GM23338 (cell line): ENCODE data around the gene XYLT1. TPM values are rescaled to one million over a fixed set of nuclear protein-coding genes. Genes with fewer than 3 reads are reported as not detected.

Experiments used
- ATAC-seq: fragments of 200-7000 bp; cut with Tn5 transposase; 3 replicates; pipeline ENCODE4 v1.9.1; 2020
- DNase-seq: peaks from one replicate; pipeline ENCODE4 v3.0.0-alpha.2; 2015; ENCODE audit warnings: low spot score
- H2AFZ ChIP-seq: fragments of 200-600 bp; sonication (generic); 2 replicates; pipeline ENCODE4 v1.8.0; 2016; ENCODE audit warnings: antibody characterized with exemption, mild to moderate bottlenecking, moderate library complexity
- H3F3A ChIP-seq: fragments of 200-600 bp; sonication (generic); replicated peaks from 2 replicates; pipeline ENCODE4 v1.8.0; 2017; ENCODE audit warnings: antibody characterized with exemption, mixed run types, low read depth
- H3K27ac ChIP-seq: fragments of 200-600 bp; sonication (generic); 2 replicates; pipeline ENCODE4 v1.6.1; 2016; ENCODE audit warnings: low read depth
- H3K27me3 ChIP-seq: fragments of 200-600 bp; sonication (generic); 2 replicates; pipeline ENCODE4 v1.8.0; 2016; ENCODE audit warnings: mild to moderate bottlenecking, mixed run types, moderate library complexity; ENCODE audit not compliant: insufficient read depth
- H3K36me3 ChIP-seq: fragments of 200-600 bp; sonication (generic); 2 replicates; pipeline ENCODE4 v1.8.0; 2016; ENCODE audit warnings: mild to moderate bottlenecking; ENCODE audit not compliant: insufficient read depth
- H3K4me1 ChIP-seq: fragments of 200-600 bp; sonication (generic); 2 replicates; pipeline ENCODE4 v1.8.0; 2016; ENCODE audit warnings: mild to moderate bottlenecking, moderate library complexity; ENCODE audit not compliant: insufficient read depth
- H3K4me2 ChIP-seq: fragments of 200-600 bp; sonication (generic); 2 replicates; pipeline ENCODE4 v1.7.1; 2017; ENCODE audit warnings: mixed run types
- H3K4me3 ChIP-seq: fragments of 200-600 bp; sonication (generic); 2 replicates; pipeline ENCODE4 v1.6.1; 2016; ENCODE audit warnings: mixed run types
- H3K79me2 ChIP-seq: fragments of 200-600 bp; sonication (generic); replicated peaks from 2 replicates; pipeline ENCODE4 v1.8.0; 2017; ENCODE audit warnings: mild to moderate bottlenecking; ENCODE audit not compliant: insufficient read depth
- H3K9me2 ChIP-seq: fragments of 200-600 bp; sonication (generic); 2 replicates; pipeline ENCODE4 v1.8.0; 2017; ENCODE audit not compliant: insufficient read depth
- H4K20me1 ChIP-seq: fragments of 200-600 bp; sonication (generic); replicated peaks from 2 replicates; pipeline ENCODE4 v1.8.0; 2017; ENCODE audit warnings: mild to moderate bottlenecking; ENCODE audit not compliant: insufficient read depth
- H3K27ac Mint-ChIP-seq: 2 replicates; pipeline ENCODE4 v1.8.0; 2020; ENCODE audit warnings: inconsistent platforms, mild to moderate bottlenecking, moderate library complexity, mixed read lengths
- H3K27me3 Mint-ChIP-seq: 3 replicates; pipeline ENCODE4 v1.8.0; 2022; ENCODE audit warnings: low read depth, mild to moderate bottlenecking, moderate library complexity, mixed read lengths, inconsistent platforms; ENCODE audit not compliant: insufficient read depth, poor library complexity
- H3K36me3 Mint-ChIP-seq: 3 replicates; pipeline ENCODE4 v1.8.0; 2021; ENCODE audit warnings: low read depth, mild to moderate bottlenecking, inconsistent platforms, moderate library complexity, mixed read lengths
- H3K4me1 Mint-ChIP-seq: 3 replicates; pipeline ENCODE4 v1.8.0; 2020; ENCODE audit warnings: mild to moderate bottlenecking, inconsistent platforms, mixed read lengths
- H3K4me3 Mint-ChIP-seq: 3 replicates; pipeline ENCODE4 v1.8.0; 2021; ENCODE audit warnings: moderate library complexity, mild to moderate bottlenecking, inconsistent platforms, mixed read lengths
- H3K9me3 Mint-ChIP-seq: 3 replicates; pipeline ENCODE4 v1.8.0; 2020; ENCODE audit warnings: moderate library complexity, mild to moderate bottlenecking, inconsistent platforms, mixed read lengths
- CTCF ChIP-seq, 2 experiments: fragments of 200-600 bp in 1 of 2; sonication (generic) in 1 of 2; conservative IDR thresholded peaks; 2 replicates each; pipeline versions ENCODE4 v1.5.1 to v1.6.1; 2016 to 2017; ENCODE audit warnings: antibody characterized with exemption in 2 of 2, low read depth in 2 of 2, mild to moderate bottlenecking in 2 of 2, moderate library complexity in 1 of 2
- EZH2 ChIP-seq: fragments of 200-600 bp; sonication (generic); IDR thresholded peaks from one replicate; pipeline ENCODE4 v1.8.0; 2017; ENCODE audit warnings: antibody characterized with exemption, mild to moderate bottlenecking, low read depth; ENCODE audit not compliant: unreplicated experiment
- EZH2phosphoT487 ChIP-seq: fragments of 200-600 bp; sonication (generic); IDR thresholded peaks from one replicate; pipeline ENCODE4 v1.8.1; 2018; ENCODE audit warnings: antibody characterized with exemption; ENCODE audit not compliant: unreplicated experiment
- JUNB ChIP-seq: IDR thresholded peaks from one replicate; pipeline ENCODE4 v1.6.1; 2016; ENCODE audit warnings: antibody characterized with exemption; ENCODE audit not compliant: unreplicated experiment
- NANOG ChIP-seq: IDR thresholded peaks from 2 replicates; pipeline ENCODE4 v1.6.1; 2016; ENCODE audit warnings: antibody characterized with exemption, borderline replicate concordance
- POLR2AphosphoS5 ChIP-seq: IDR thresholded peaks from 2 replicates; pipeline ENCODE4 v1.6.1; 2016; ENCODE audit warnings: antibody characterized with exemption, low read depth
- STAT1 ChIP-seq: IDR thresholded peaks from one replicate; pipeline ENCODE4 v1.6.1; 2016; ENCODE audit warnings: antibody characterized with exemption; ENCODE audit not compliant: unreplicated experiment
- ZNF462 ChIP-seq: fragments of 250-450 bp; sonication (Bioruptor Pico); IDR thresholded peaks from 2 replicates; pipeline ENCODE4 v1.5.0; 2020; ENCODE audit warnings: mild to moderate bottlenecking, moderate library complexity
- polyA plus RNA-seq: library from polyadenylated mRNA; unstranded; fragments of >200 nt; fragmentation: Nextera tagmentation; extraction: Ambion mirVana; gene quantifications from 2 replicates; pipeline ENCODE4 v1.2.1, GENCODE V29; 2016
- total RNA-seq: library from RNA; depleted of rRNA; stranded (reverse); fragments of >200 nt; shearing (Covaris generic); gene quantifications from 2 replicates; pipeline ENCODE4 v1.2.3, GENCODE V29; 2014

Gene XYLT1
- total and polyA plus RNA-seq, 2 experiments from 2014 or later = 3.5 to 24.7 TPM

GRCh38 chr16:17206712-17207111, 264.0 kb downstream of the XYLT1 start:
- peaks cover 21% of the 10 kb centered on the region for H3K4me1 ChIP-seq
- TF ChIP-seq EZH2phosphoT487 = no peak
- no peak for TF ChIP-seq EZH2
- TF ChIP-seq CTCF (conservative IDR thresholded peaks at IDR 0.05; ENCODE audit: low read depth in 2 of 2) = peak in 1 of 2 experiments; percentile 13; a peak in 2 of 4 replicates
- H3K79me2 ChIP-seq = peaks cover 3% of the 10 kb centered on the region; the same call in 1 of the 2 replicates
- H3K4me3 ChIP-seq = no peak overlapping the region
- peaks cover 4% of the 10 kb centered on the region for H3K27me3 Mint-ChIP-seq
- no peaks in the 10 kb centered on the region for H3K36me3 ChIP-seq
- no peaks in the 10 kb centered on the region for H3F3A ChIP-seq
- peaks cover 39% of the 10 kb centered on the region for H3K4me1 Mint-ChIP-seq
- no peak for DNase-seq
- H4K20me1 ChIP-seq = no peaks in the 10 kb centered on the region
- H3K27ac Mint-ChIP-seq = no peak overlapping the region
- no peaks in the 10 kb centered on the region for H3K27me3 ChIP-seq
- H3K27ac ChIP-seq = no peak overlapping the region
- H3K4me3 Mint-ChIP-seq = no peak overlapping the region
- H3K36me3 Mint-ChIP-seq = no peaks in the 10 kb centered on the region
- peaks cover 5% of the 10 kb centered on the region; the same call in 1 of the 2 replicates for H3K9me2 ChIP-seq
- no peak for ATAC-seq
- no peaks in the 10 kb centered on the region for H3K9me3 Mint-ChIP-seq
- H3K4me2 ChIP-seq = no peak overlapping the region
- H2AFZ ChIP-seq = no peak overlapping the region

GRCh38 chr16:17205279-17206211, 265.2 kb downstream of the XYLT1 start:
- Histone ChIP-seq H3K4me1 (peaks cover 12% of the 10 kb centered on the region), H3K9me2 (peaks cover 5% of the 10 kb centered on the region; the same call in 1 of the 2 replicates), H2AFZ (no peak overlapping the region), H3K27me3 (no peaks in the 10 kb centered on the region), H4K20me1 (no peaks in the 10 kb centered on the region), H3K27ac (peak overlapping the region; percentile 67), H3K36me3 (no peaks in the 10 kb centered on the region), H3K4me3 (no peak overlapping the region), H3F3A (no peaks in the 10 kb centered on the region), H3K79me2 (peaks cover 3% of the 10 kb centered on the region; the same call in 1 of the 2 replicates), H3K4me2 (peak overlapping the region; percentile 42; the same call in 1 of the 2 replicates)
- H3K4me1 Mint-ChIP-seq = peaks cover 28% of the 10 kb centered on the region
- ATAC-seq = peak; percentile 98
- peaks cover 2% of the 10 kb centered on the region for H3K27me3 Mint-ChIP-seq
- peak overlapping the region; percentile 63 for H3K27ac Mint-ChIP-seq
- H3K36me3 Mint-ChIP-seq = no peaks in the 10 kb centered on the region
- H3K9me3 Mint-ChIP-seq = no peaks in the 10 kb centered on the region
- 0 out of 3 replicates have a peak overlapping the region, but pooled peaks have one; percentile 26 for H3K4me3 Mint-ChIP-seq
- peak; percentile 74 for DNase-seq
- TF ChIP-seq POLR2AphosphoS5 = no peak
- no peak for TF ChIP-seq ZNF462 (CRISPR knock-in tag)
- TF ChIP-seq NANOG = no peak
- no peak for TF ChIP-seq JUNB
- TF ChIP-seq STAT1 = no peak
- TF ChIP-seq EZH2 = no peak
- no peak for TF ChIP-seq EZH2phosphoT487
